ENCODE results near the gene LYZL1.
"Not testable (repeated sequence)": the region's sequence is repeated elsewhere in the genome, so short reads cannot be mapped to it uniquely, and the experiment has no call there.

LYZL1 gene

DNA sequence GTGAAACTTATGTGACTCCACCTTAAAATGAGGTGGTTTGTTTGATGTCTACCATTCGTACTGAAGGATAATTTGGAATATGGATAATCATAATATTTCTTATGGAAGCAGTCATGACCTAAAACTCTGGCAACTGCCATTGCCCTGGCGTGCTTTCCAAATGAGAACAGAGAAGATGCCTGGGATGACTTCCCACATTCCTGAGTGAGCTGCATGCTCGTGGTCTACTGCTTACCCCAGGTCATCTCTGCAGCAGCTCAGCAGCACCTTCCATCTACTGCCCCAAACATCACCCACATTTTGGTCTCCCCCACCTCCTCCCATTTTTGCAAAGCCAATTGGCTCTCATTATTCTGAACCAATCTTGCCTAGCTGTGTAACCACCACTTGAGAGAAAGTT is 40.1 kb downstream of the LYZL1 start:
- H3K4me3 ChIP-seq (ENCODE audit: low read depth, low read length) = no peak overlapping the region
- TF ChIP-seq, protein P1, sequence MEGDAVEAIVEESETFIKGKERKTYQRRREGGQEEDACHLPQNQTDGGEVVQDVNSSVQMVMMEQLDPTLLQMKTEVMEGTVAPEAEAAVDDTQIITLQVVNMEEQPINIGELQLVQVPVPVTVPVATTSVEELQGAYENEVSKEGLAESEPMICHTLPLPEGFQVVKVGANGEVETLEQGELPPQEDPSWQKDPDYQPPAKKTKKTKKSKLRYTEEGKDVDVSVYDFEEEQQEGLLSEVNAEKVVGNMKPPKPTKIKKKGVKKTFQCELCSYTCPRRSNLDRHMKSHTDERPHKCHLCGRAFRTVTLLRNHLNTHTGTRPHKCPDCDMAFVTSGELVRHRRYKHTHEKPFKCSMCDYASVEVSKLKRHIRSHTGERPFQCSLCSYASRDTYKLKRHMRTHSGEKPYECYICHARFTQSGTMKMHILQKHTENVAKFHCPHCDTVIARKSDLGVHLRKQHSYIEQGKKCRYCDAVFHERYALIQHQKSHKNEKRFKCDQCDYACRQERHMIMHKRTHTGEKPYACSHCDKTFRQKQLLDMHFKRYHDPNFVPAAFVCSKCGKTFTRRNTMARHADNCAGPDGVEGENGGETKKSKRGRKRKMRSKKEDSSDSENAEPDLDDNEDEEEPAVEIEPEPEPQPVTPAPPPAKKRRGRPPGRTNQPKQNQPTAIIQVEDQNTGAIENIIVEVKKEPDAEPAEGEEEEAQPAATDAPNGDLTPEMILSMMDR (conservative IDR thresholded peaks at IDR 0.05; ENCODE audit: low read depth, low read length) = no peak
- no peak for DNase-seq (ENCODE audit: low read depth)

DNA sequence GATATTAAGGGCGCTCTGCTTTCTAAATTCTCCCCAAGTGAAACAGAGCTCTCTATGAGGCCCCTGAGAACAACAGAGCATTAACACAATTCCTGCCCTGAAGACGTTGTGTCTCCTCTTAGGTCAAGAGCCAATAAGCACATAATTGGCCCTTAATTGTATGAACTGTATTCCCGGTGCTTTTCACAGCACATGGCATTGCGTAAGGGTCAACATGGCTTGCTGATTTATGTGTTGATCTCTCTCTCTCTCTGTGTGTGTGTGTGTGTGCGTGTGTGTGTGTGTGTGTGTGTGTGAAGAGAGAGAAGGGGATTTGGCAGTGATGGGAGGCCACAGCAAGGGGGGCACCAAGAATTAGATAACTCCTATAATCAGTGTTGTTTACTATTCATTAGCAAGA is 40.5 kb downstream of the LYZL1 start:
- H3K4me3 ChIP-seq (ENCODE audit: low read depth, low read length) = no peak overlapping the region
- DNase-seq (ENCODE audit: low read depth) = peak; percentile 36
- TF ChIP-seq, protein P1 (conservative IDR thresholded peaks at IDR 0.05; ENCODE audit: low read depth, low read length) = no peak

DNA sequence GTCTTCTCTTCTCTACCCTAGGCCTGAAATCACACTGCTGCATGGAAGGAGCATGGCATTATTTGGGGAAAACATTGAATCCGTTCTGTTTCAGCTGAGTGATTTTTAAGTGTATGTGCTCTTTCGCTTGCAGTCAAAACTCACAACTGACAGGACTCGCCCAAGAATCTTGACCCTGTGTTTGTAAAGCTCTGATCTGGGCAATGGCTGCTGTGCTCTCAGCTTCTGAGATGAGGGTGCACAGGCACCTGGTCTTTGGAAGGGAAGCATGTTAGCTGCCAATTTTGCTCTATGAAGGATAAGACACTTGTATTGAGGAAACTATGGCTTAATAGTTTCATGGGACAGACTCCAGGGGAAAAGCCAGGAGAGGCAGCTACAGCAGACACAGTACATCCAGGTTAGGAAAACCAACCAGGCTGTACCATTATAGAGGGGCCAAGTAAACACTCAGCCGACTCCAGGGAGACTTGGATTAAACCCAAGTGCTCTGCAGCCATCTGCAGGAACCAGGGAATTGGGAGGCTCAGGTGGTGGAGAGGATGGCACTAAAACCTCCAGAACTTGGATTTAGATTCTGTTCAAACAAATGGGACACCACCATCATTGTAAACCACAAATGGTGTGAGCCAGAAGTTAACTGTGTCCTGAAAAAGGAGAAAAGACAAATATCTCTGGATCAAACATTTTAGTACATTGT is 43.3 kb downstream of the LYZL1 start:
- TF ChIP-seq, protein P1 (conservative IDR thresholded peaks at IDR 0.05; ENCODE audit: low read depth, low read length) = no peak
- no peak overlapping the region for H3K4me3 ChIP-seq (ENCODE audit: low read depth, low read length)
- no peak for DNase-seq (ENCODE audit: low read depth)

DNA sequence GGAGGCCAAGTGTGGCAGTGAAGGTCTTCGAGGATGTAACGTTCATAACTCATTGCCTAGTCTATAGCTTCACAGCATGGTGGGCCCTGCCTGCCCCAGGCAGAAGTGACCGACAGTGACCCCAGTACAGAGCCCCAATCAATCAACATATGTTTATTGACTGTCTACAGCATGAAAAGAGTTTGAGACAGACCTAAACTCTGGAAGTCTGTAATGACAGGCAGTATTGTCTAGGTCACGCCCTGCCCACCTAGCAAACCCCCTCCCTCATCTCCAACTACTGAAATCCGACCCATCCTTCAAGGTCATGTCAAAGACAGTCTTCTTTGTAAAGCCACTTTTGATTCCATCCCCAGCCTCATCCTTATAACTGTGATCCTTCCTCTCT is 43.9 kb downstream of the LYZL1 start:
- H3K4me3 ChIP-seq (ENCODE audit: low read depth, low read length) = no peak overlapping the region
- DNase-seq (ENCODE audit: low read depth) = no peak
- TF ChIP-seq, protein P1 (conservative IDR thresholded peaks at IDR 0.05; ENCODE audit: low read depth, low read length) = no peak

DNA sequence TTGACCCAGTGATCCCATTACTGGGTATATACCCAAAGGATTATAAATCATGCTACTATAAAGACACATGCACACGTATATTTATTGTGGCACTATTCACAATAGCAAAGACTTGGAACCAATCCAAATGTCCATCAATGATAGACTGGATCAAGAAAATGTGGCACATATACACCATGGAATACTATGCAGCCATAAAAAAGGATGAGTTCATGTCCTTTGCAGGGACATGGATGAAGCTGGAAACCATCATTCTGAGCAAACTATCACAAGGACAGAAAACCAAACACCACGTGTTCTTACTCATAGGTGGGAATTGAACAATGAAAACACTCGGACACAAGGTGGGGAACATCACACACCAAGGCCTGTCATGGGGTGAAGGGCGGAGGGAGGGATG is 48.7 kb downstream of the LYZL1 start:
- DNase-seq (ENCODE audit: low read depth); H3K4me3 ChIP-seq (ENCODE audit: low read depth, low read length): not testable (repeated sequence)

DNA sequence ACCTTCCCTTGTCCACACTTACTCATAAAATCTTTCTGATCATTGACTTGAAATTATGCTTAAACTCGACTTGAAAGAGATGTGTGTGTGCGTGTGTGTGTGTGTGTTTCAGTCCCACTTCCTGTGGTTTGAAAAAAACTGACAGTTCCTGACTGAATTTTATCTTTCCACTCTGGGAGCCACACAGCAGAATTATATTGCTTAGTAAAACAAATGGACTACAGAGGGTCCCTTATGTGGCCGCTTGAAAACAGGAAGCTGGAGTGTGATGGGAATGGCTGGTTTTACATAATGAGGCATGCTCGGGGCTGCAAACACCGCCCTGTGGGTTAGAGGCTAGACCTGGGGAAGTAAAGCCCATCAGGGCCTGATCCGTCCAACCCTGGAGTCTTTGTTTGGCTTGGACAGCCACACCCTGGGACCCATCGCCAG is 54.8 kb downstream of the LYZL1 start:
- DNase-seq (ENCODE audit: low read depth) = peak; percentile 62
- TF ChIP-seq, protein P1 (conservative IDR thresholded peaks at IDR 0.05; ENCODE audit: low read depth, low read length) = no peak
- H3K4me3 ChIP-seq (ENCODE audit: low read depth, low read length) = no peak overlapping the region

DNA sequence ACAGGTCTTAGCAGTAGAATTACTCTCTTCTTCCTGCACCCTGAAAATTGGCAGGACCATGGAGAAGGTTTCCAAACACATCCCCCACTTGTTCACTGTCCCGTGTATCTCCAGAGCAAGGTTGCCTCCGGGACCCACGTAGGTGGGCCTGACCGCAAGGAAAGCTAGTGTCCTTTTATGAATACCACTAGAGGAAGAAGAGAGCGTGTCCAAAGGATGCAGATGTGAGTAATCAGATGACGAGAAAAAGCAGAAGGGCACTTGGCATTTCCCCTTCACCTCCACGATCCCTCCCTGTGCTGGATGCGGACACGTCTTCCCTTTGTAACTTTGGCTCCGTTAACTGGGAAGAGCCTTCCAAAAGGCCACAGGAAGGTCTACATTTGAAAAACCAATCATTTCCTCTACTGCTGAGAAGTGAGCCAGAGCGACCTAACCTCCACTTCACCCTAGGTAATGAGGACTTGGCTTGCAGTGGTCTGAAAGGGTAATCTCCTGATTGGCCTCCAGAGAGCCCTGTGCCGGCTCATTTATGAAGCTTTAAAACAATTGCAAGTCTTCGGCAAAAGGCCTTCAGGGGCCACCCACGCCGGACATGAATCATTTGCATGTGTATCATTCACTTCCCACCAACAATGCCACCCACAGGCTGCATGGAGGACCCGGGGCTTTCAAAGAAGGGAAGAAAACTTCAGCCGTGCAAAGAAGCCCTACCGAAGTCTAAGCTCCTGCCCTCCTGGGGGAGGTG is 55.4 kb downstream of the LYZL1 start:
- DNase-seq (ENCODE audit: low read depth) = peak; percentile 73
- TF ChIP-seq, protein P1 (conservative IDR thresholded peaks at IDR 0.05; ENCODE audit: low read depth, low read length) = no peak
- H3K4me3 ChIP-seq (ENCODE audit: low read depth, low read length) = no peak overlapping the region
